Measurements from ENCODE around the gene COL23A1.

COL23A1 gene

GRCh38 chr5:178553517-178553916 is 36.7 kb downstream of the COL23A1 start:
- no peak for DNase-seq

- DNase-seq = no peak
Observed at GRCh38 chr5:178551468-178551867, 38.7 kb downstream of the COL23A1 start.

GRCh38 chr5:178551059-178551458 is 39.1 kb downstream of the COL23A1 start:
- DNase-seq = peak in 1 of 2 donors; percentile 26

GRCh38 chr5:178548746-178549145 is 41.4 kb downstream of the COL23A1 start:
- no peak for DNase-seq

- DNase-seq = no peak
Observed at GRCh38 chr5:178547753-178548415, 42.3 kb downstream of the COL23A1 start.

- DNase-seq = no peak
Observed at GRCh38 chr5:178547052-178547666, 43.0 kb downstream of the COL23A1 start.

- DNase-seq = no peak
Observed at GRCh38 chr5:178546675-178547033, 43.5 kb downstream of the COL23A1 start.

- DNase-seq = no peak
Observed at GRCh38 chr5:178545941-178546674, 44.1 kb downstream of the COL23A1 start.

- no peak for DNase-seq
Observed at GRCh38 chr5:178545176-178545575, 45.0 kb downstream of the COL23A1 start.

GRCh38 chr5:178544166-178544834 is 45.9 kb downstream of the COL23A1 start:
- no peak for DNase-seq

GRCh38 chr5:178542455-178542854 is 47.7 kb downstream of the COL23A1 start:
- DNase-seq = no peak

GRCh38 chr5:178540526-178540925 is 49.7 kb downstream of the COL23A1 start:
- DNase-seq = no peak

GRCh38 chr5:178538741-178539229 is 51.4 kb downstream of the COL23A1 start:
- DNase-seq = no peak

- no peak for DNase-seq
Observed at GRCh38 chr5:178537467-178538371, 52.5 kb downstream of the COL23A1 start.

GRCh38 chr5:178536541-178537466 is 53.4 kb downstream of the COL23A1 start:
- DNase-seq = no peak

- DNase-seq = no peak
Observed at GRCh38 chr5:178535299-178536175, 54.7 kb downstream of the COL23A1 start.

GRCh38 chr5:178533136-178533535 is 57.1 kb downstream of the COL23A1 start:
- DNase-seq = no peak

GRCh38 chr5:178532666-178533065 is 57.5 kb downstream of the COL23A1 start:
- no peak for DNase-seq

- no peak for DNase-seq
Observed at GRCh38 chr5:178532236-178532635, 58.0 kb downstream of the COL23A1 start.

- no peak for DNase-seq
Observed at GRCh38 chr5:178531786-178532185, 58.4 kb downstream of the COL23A1 start.

All from CD4-positive, alpha-beta T cell treated with Interleukin-4 for 1 hour (primary cell).